ENCODE data around the gene TGM1. TPM values are rescaled to one million over a fixed set of nuclear protein-coding genes. Genes with fewer than 3 reads are reported as not detected.

TGM1 gene
- 0.81 to 1.5 TPM (median 1.2 TPM) in 5 replicates for total RNA-seq (2022; extraction: Qiagen RNA extraction; ENCODE audit: low read depth)

DNA sequence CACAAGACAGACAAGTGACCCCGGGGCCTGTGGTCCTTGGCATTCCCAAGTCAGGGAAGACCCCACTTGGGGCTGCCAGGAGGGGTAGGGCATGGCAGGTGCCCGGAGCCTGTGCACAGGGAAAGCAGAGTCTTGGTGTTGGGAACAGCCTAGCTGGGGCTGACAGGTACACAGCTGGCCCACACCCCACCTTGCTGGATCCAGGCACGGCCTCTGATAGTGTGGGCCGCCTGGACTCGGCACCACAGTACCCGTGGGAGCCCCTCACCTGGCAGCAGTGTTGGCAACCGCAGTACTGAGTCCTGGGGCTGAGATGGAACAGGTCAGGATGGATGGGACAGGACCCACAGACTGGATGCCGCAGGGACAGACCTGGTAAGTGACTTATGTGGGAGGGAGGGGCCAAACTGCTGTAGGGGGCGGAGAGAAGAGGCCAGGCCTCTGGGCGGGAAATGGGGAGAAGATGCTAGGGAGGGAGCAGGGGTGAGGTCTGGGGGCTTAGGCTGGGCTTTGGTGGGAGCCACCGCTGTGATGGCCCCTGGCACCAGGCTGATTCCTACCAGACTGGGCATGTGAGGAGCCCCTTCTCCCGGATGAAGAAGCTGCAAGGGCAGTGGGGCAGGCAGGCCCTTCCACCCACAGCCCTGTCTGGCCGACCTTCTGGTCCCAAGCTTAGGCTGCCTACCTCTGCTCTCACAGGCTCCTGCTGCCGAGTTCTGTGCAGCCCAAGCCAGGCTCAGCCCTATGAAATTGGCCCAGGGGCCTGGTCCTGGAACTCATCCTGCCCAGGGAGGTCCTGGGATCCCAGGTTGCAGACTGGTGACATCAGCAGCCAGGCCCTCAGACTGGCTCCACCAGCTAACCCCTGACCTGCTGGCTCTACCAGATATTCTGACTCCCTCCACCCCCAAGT, at the start of gene TGM1:
TGM1 (minus strand) TSS at position 357 of the 913 bp plus-strand sequence. CDS start 825 bp downstream, outside the sequence.

DNA sequence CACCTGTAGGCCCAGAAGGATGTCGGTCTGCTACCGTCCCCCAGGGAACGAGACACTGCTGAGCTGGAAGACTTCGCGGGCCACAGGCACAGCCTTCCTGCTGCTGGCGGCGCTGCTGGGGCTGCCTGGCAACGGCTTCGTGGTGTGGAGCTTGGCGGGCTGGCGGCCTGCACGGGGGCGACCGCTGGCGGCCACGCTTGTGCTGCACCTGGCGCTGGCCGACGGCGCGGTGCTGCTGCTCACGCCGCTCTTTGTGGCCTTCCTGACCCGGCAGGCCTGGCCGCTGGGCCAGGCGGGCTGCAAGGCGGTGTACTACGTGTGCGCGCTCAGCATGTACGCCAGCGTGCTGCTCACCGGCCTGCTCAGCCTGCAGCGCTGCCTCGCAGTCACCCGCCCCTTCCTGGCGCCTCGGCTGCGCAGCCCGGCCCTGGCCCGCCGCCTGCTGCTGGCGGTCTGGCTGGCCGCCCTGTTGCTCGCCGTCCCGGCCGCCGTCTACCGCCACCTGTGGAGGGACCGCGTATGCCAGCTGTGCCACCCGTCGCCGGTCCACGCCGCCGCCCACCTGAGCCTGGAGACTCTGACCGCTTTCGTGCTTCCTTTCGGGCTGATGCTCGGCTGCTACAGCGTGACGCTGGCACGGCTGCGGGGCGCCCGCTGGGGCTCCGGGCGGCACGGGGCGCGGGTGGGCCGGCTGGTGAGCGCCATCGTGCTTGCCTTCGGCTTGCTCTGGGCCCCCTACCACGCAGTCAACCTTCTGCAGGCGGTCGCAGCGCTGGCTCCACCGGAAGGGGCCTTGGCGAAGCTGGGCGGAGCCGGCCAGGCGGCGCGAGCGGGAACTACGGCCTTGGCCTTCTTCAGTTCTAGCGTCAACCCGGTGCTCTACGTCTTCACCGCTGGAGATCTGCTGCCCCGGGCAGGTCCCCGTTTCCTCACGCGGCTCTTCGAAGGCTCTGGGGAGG, 47.9 kb upstream of the TGM1 start, which contains the start of gene LTB4R:
LTB4R (plus strand) TSS at position 857 of the 959 bp plus-strand sequence. CDS start 4,150 bp downstream, outside the sequence.

DNA sequence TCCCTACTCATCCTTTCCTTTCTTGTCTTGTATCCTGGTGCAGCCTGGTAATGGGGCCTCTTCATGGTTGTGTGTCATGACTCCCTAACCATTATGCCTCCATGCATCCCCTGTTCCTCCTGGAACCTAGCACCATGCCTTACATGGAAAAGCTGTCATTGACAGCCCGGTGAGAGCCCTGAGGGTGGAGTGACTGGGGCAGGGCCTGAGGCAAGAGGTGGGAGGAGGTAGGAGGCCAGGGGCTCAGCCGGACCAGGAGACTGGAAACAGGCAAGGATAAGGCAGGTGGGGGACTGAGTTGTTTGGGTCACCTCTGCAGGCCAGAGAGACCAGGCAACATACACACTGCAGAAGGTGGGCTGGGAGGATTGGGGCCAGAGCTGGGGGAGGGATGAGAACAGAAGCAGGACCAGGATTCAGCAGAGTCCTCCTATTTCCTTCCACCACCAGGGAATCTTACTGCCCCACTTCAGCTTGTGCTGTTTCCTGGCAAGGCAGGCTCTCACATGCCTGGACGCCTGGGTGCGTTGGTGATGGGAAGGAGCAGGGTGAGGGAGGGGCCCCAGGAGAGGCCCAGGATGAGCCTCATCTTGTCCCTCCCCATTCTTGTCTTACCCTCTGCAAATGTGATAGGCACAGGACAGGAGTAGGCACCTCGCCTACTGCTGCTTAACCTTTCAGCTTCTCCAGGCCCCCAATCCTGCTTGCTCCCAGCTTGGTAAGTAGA, 46.7 kb upstream of the TGM1 start, which contains the start of gene LTB4R2:
LTB4R2 (plus strand) TSS at position 603 of the 727 bp plus-strand sequence. CDS start 525 bp downstream, outside the sequence.

DNA sequence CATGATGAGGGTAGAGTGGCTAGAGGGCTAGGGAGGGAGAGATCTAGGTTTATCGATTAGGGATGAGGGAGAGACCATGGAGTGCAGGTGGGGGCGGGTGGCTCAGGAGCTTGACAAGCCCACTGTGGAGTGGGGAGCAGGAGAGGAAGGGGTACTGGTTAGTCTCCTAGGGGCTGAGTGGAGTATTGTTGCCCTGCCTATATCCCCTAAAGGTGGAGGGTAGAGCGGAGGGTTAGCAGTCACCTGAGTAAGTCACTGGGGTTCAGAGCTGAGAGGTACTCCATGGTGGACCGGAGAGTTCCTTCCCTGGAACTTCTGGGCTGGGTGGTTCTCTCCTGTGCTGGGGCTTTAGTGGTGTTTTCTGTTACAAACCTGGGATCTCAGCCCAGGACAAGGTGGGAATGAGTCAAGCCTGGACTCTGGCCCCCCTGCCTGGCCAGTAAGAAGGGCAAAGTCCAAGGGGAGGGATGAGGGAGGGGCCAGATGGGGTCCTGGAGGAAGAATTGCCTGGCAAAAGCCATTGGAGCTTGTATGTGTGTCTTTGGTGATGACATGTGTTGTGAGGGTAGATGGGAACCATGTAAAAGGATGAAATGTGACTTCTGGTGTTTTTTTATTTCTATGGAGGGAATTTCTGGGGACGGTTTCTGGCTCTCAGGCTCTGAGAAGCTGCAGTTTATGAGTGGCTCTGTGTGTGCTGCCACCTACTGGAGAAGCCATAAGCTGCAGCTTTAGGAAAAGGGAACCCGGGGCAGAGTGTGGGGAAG, 44.8 kb upstream of the TGM1 start, which contains the start of gene CIDEB:
CIDEB (minus strand) TSS at position 403 of the 767 bp plus-strand sequence; CDS start at position 284, 119 bp downstream.

DNA sequence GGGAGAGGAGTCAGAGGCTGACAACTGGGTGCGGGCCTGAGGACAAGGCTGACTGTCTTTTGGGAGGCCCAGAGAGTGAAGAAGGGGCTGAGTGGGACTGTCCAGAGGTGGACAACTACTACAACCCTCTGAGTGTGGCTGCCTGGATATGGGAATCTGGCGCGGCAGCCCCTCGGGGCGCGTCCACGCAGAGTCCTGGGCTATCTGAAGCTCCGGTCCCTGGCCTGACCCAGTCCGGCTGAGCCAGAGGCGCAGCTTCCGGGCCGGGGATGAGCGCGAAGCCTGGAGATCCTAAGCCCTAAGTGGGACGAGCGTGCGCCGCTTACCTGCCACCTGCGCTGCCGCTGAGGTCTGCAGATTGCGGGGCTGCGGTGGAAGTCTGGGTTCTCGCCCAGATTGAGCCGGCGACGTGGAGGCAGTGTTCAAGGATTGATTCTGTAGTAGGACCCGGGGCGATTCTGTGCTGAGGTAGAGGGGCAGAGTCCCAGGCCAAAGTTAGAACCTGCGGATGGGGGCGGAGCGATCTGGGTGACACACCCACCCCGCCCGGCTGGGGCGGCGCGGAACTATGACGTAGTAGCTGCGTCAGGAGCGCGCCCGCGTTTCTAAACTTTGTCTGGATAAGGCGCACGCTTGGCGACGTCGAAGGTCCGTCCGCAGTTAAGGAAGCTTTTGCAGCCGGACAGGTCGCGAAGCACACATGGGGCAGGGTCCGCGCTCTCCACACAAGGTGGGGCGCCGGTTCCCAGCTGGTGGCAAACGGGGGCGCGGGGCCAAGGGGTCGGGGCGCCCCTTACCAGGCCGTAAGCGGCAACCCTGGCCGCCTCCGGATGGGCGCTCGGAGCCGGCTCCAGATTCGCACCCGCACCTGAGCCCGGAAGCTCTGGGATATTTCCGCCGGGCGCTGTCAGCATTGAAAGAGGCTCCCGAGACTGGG, 36.5 kb upstream of the TGM1 start, which contains the start of the genes DHRS1 and NOP9:
DHRS1 (minus strand) TSS at position 526 of the 937 bp plus-strand sequence. CDS start 674 bp downstream, outside the sequence.
NOP9 (plus strand) TSS at position 596 of the 937 bp plus-strand sequence; CDS start at position 701, 105 bp downstream.

DNA sequence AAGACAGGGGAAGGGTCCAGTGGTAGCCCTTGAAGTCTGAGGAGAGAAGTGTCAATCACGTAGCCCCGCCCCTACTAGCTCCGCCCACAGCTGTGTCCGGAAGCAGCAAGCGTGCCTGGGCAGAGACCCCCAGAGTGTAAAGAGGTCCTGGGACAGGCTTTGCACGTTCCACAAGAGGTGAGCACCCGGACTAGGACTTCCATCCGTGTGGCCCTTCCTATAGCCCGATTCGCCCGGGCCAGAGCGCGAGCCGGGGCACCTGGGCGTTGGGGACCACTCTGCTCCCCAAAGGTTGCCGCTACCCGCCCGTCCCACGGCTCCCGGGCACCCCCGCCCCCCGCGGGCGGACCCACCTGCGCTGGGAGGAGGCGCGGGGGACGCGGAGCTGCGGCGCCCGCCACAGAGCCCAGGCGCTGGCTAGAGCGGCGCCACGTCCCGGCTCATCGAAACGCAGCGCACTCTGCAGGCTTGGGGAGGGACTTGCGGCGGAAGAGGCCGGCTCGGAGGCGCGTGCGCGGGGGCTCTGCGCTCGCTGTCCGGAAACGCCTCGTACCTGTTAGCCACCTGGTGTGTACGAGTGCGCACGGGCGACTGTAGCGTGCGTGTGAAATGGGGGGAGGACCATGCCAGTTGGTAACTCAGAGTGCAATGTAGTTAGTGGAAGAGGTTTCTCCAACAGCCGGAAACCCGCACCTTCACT, 8.3 kb upstream of the TGM1 start, which contains the start of gene RABGGTA:
RABGGTA (minus strand) TSS at position 464 of the 700 bp plus-strand sequence. CDS start 482 bp downstream, outside the sequence.

DNA sequence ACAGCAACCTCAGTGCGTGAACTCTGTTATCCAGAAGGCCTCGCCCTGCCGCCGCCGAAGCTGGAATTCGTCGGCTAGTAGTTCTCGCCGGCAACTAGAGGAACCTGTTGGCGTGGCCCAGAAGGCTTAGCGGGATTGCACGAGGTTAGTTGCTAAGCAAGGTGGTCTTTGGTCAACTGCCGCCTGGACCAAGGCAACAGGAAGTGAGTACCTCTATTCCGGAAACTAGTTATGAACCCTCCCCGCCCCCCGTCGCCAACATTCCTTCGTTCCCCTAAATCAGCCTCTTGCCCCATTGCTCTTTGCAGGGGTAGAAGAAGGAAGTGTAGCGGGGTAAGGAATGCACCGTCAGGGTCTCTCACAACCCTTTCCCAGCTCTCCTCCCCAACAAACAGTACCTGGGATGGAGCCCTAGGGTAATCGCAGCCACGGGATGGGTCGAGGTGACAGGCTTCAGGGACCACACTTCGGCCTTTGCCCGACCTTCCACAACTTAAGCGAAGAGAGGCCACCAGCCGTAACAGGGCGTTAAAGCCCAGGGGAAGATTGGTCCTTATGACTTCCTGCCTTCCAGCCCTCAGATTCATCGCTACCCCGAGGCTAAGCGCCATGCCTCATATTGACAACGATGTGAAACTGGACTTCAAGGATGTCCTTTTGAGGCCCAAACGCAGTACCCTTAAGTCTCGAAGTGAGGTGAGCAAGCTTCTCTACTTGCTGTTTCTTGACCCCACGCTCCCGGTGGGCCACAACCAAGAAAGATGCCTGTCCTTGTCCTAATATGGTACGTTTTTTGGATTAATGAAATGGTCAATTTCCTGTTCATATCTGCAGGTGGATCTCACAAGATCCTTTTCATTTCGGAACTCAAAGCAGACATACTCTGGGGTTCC, 30.1 kb downstream of the TGM1 start, which contains the start of gene GMPR2:
GMPR2 (plus strand) TSS at position 285 of the 893 bp plus-strand sequence; CDS start at position 610, 325 bp downstream.

DNA sequence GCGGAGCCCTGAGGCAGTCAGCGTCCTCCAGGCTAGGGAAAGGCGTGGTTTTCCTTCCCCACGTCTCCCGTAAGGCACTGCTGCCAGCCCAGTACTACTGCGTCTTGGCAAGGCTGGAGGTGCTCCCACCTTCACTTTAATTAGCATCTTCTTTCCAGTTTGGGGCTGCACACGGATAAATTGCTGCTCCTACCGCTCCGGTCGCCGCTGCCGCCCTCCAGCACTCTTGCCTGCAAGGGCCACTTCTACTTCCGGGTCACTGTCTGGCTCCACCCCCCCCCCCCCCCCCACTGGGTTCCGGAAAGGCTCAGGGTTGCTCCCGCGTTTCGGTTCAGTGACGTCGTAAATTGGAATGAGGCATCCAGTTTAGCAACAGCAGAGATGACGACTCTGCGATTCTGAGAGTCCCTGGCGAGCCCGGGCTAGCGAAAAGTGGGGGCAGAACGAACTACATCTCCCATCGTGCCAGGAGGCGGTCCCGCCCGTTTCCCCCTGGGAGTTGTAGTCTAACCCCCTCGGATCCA, 30.8 kb downstream of the TGM1 start, which contains the start of gene NEDD8:
NEDD8 (minus strand) TSS at position 247 of the 524 bp plus-strand sequence; CDS start at position 147, 100 bp downstream.

DNA sequence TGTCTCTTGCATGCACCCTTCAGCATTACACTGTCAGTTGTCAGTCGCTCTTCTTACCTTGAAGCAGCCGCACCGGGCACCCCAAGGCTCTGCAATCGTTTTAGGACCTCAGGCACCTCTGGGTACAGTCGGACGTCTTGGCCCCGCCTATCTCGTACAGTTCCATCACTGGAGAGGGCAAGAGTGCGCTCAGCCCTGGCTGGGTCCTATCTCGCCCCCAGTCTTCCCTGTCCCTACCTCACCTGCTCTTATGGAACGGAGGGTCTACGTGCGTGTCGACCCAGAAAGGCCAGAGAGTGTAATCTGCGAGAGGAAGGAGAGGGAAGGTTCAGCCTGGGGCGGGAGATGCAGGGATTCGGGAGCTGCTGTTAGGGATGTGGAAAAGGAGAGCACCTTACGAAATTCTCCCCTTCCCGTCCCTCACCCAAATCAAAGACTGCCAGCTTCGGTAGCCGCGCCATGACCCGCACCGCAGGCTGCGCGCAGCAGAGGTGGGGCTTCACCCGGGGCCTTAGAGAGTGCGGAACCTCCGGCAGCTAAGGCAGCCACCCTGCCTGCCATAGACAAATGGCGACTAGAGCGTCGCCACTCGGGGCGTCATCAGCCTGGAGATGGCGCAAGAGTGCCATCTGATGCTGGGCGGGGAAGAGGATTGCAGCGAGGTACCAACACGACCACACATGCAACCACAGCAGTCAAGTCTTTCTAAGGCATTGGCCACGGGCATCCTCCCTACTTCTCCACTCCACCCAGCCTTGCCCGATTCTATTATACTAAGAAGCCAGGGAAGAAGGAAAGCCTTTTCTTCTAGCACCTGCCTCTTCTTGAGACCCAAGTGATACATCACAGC, 47.3 kb downstream of the TGM1 start, which contains the start of gene MDP1:
MDP1 (minus strand) TSS at position 572 of the 850 bp plus-strand sequence; CDS start at position 461, 111 bp downstream.

DNA sequence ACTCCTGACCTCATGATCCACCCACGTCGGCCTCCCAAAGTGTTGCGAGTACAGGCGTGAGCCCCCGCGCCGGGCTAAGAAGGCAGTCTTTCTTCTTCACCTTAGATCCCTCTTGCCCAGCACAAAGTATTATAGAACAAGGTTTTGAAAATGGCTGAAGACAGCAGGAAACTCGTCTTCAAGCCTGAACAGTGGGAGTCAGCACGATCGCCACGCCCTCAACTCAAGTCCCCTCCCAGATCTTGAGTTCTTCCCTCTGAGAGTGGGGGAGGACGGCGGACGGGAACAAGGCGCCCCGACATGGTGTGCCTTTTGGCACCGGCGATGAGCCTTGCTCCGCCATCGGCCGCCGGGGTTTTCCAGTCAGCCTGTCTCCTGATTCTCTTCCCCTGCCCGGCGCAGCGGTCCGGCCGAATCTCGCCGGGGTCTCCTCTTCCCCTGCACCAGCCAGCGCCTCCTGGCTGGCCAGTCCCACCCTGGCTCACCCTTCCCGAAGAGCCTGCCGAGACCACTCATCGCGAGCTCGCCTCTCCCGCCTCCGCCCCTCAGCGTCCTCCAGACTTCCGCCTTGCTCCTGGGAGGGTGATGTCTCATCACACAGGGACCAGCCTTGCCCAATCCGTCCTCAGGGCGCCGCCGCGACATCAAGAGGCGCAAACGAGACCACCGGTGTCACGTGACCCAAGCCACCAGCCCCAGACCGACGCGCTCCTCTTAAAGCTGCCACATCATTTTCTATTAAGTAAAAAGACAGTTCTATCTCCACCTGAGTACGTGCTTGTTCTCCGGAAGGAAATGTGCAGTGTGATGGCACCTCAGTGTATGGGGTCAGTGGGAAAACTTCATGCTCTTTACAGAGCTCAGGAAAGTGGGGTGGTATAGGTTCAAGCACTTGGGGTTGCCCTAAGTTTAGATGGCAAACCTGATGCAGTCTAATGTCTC, 49.8 kb downstream of the TGM1 start, which contains the start of gene CHMP4A:
CHMP4A (minus strand) TSS at position 565 of the 942 bp plus-strand sequence; CDS start at position 516, 49 bp downstream.

Measured in A549 treated with GW870086 at 1 μM for 4 hours (cell line).